ENCODE data around the gene DRC3. TPM values are rescaled to one million over a fixed set of nuclear protein-coding genes. Genes with fewer than 3 reads are reported as not detected.

DRC3 gene
- polyA plus RNA-seq, 3 donors: 0.43 to 3.1 (median 1.9) TPM

- H3K27ac ChIP-seq (ENCODE audit: low read depth, low read length): no peak overlapping the region
- WGBS, 3 donors: 78 to 92% (median 79%) methylated on average over 8 of the region's 8 CpGs
Measured at GRCh38 chr17:18028952-18029540, 56.4 kb downstream of the DRC3 start.

GRCh38 chr17:18031955-18032354, 59.3 kb downstream of the DRC3 start:
- H3K27ac ChIP-seq (ENCODE audit: low read depth, low read length): no peak overlapping the region
- WGBS, 3 donors: 14 to 43% (median 42%) methylated on average over 2 of the region's 2 CpGs

- no peak overlapping the region for H3K27ac ChIP-seq (ENCODE audit: low read depth, low read length)
- WGBS, 3 donors: 21 to 22% (median 21%) methylated on average over 5 of the region's 5 CpGs
Measured at GRCh38 chr17:18033442-18034099, 60.9 kb downstream of the DRC3 start.

GRCh38 chr17:18035704-18036103, 63.0 kb downstream of the DRC3 start:
- no peak overlapping the region for H3K27ac ChIP-seq (ENCODE audit: low read depth, low read length)
- 46 to 83% (median 75%) methylated on average over 2 of the region's 2 CpGs for WGBS, 3 donors

GRCh38 chr17:18037486-18037885, 64.8 kb downstream of the DRC3 start:
- H3K27ac ChIP-seq (ENCODE audit: low read depth, low read length): no peak overlapping the region
- 46 to 70% (median 66%) methylated on average over 6 of the region's 6 CpGs for WGBS, 3 donors

GRCh38 chr17:18038149-18038850, 65.6 kb downstream of the DRC3 start:
- H3K27ac ChIP-seq (ENCODE audit: low read depth, low read length): no peak overlapping the region
- WGBS, 3 donors: 4 to 6% (median 5%) methylated on average over 13 of the region's 13 CpGs

GRCh38 chr17:18038861-18039534, 66.3 kb downstream of the DRC3 start, which contains the start of the genes ATPAF2 and GID4:
Gene ATPAF2 (minus strand): TSS chr17:18039168. CDS start chr17:18039013, 155 bp downstream.
Gene GID4 (plus strand): TSS chr17:18039408. CDS start chr17:18039465, 57 bp downstream.
- no peak within 1 kb of the TSS for H3K27ac ChIP-seq (ENCODE audit: low read depth, low read length)
- WGBS, 3 donors: 0 to 1% (median 1%) methylated on average over 65 to 67 of the region's 67 CpGs

GRCh38 chr17:18039535-18040260, 67.0 kb downstream of the DRC3 start:
- WGBS, 3 donors: 0 to 1% (median 1%) methylated on average over 47 to 78 of the region's 81 CpGs
- no peak overlapping the region for H3K27ac ChIP-seq (ENCODE audit: low read depth, low read length)

GRCh38 chr17:18040261-18040858, 67.7 kb downstream of the DRC3 start:
- H3K27ac ChIP-seq (ENCODE audit: low read depth, low read length): no peak overlapping the region
- WGBS, 3 donors: 14 to 24% (median 21%) methylated on average over 6 of the region's 6 CpGs

- WGBS, 3 donors: 43 to 69% (median 43%) methylated on average over 1 of the region's 1 CpG
- H3K27ac ChIP-seq (ENCODE audit: low read depth, low read length): no peak overlapping the region
Measured at GRCh38 chr17:18041776-18042175, 69.1 kb downstream of the DRC3 start.

GRCh38 chr17:18042983-18043382, 70.3 kb downstream of the DRC3 start:
- H3K27ac ChIP-seq (ENCODE audit: low read depth, low read length): no peak overlapping the region
- WGBS, 3 donors: 52 to 87% (median 84%) methylated on average over 8 of the region's 8 CpGs

GRCh38 chr17:18043491-18043890, 70.8 kb downstream of the DRC3 start:
- H3K27ac ChIP-seq (ENCODE audit: low read depth, low read length): no peak overlapping the region
- 19 to 83% (median 74%) methylated on average over 1 of the region's 1 CpG for WGBS, 3 donors

- H3K27ac ChIP-seq (ENCODE audit: low read depth, low read length): no peak overlapping the region
- 77 to 87% (median 81%) methylated on average over 3 of the region's 3 CpGs for WGBS, 3 donors
Measured at GRCh38 chr17:18044609-18045008, 71.9 kb downstream of the DRC3 start.

- 85 to 88% (median 87%) methylated on average over 3 of the region's 3 CpGs for WGBS, 3 donors
- H3K27ac ChIP-seq (ENCODE audit: low read depth, low read length): no peak overlapping the region
Measured at GRCh38 chr17:18045691-18046350, 73.2 kb downstream of the DRC3 start.

GRCh38 chr17:18055597-18055996, 82.9 kb downstream of the DRC3 start:
- 93 to 98% (median 93%) methylated on average over 6 of the region's 6 CpGs for WGBS, 3 donors
- H3K27ac ChIP-seq (ENCODE audit: low read depth, low read length): no peak overlapping the region

GRCh38 chr17:18056214-18056613, 83.6 kb downstream of the DRC3 start:
- H3K27ac ChIP-seq (ENCODE audit: low read depth, low read length): no peak overlapping the region
- 78 to 91% (median 86%) methylated on average over 3 of the region's 3 CpGs for WGBS, 3 donors

GRCh38 chr17:18059283-18059682, 86.6 kb downstream of the DRC3 start:
- 56 to 71% (median 59%) methylated on average over 5 of the region's 5 CpGs for WGBS, 3 donors
- H3K27ac ChIP-seq (ENCODE audit: low read depth, low read length): no peak overlapping the region
